Natural killer cell (primary cell): Measurements from ENCODE around the gene IL1RAP. TPM values are rescaled to one million over a fixed set of nuclear protein-coding genes. Genes with fewer than 3 reads are reported as not detected.

Source experiments
- ATAC-seq, 3 donors: fragments of 150-1000 bp in 2 of 3; fragments of 200-7000 bp in 1 of 3; cut with Tn5 transposase; 1 replicate in 1 of 3; 2 replicates in 2 of 3; pipeline ENCODE4 v1.10.0; 2021; ENCODE audit warnings: mild to moderate bottlenecking in 2 of 3, moderate library complexity in 2 of 3
- DNase-seq, 2 donors: peaks; one replicate each; pipeline versions ENCODE4 v3.0.0 to v3.0.0-alpha.2; 2013 to 2021; ENCODE audit warnings: mixed read lengths in 1 of 2
- H3K27ac ChIP-seq: one replicate; pipeline ENCODE4 v1.5.1; 2013; ENCODE audit warnings: mild to moderate bottlenecking, low read length
- H3K27me3 ChIP-seq: one replicate; pipeline ENCODE4 v1.6.1; 2013; ENCODE audit warnings: low read length; ENCODE audit not compliant: control insufficient read depth, insufficient read depth
- H3K36me3 ChIP-seq: one replicate; pipeline ENCODE4 v1.6.1; 2013; ENCODE audit warnings: low read length; ENCODE audit not compliant: control insufficient read depth, insufficient read depth
- H3K4me1 ChIP-seq: one replicate; pipeline ENCODE4 v1.6.1; 2013; ENCODE audit warnings: low read length; ENCODE audit not compliant: control insufficient read depth, insufficient read depth
- H3K4me3 ChIP-seq: one replicate; pipeline ENCODE4 v1.5.1; 2013; ENCODE audit warnings: low read length
- H3K9me3 ChIP-seq: one replicate; pipeline ENCODE4 v1.6.1; 2013; ENCODE audit warnings: low read length; ENCODE audit not compliant: control insufficient read depth, insufficient read depth
- H3K27ac Mint-ChIP-seq, 2 donors: one replicate each; pipeline ENCODE4 v1.8.0; 2022; ENCODE audit warnings: mild to moderate bottlenecking in 2 of 2, mixed read lengths in 2 of 2, moderate library complexity in 1 of 2
- H3K27me3 Mint-ChIP-seq, 2 donors: one replicate each; pipeline ENCODE4 v1.8.0; 2022; ENCODE audit warnings: low read depth in 2 of 2, mixed read lengths in 2 of 2
- H3K36me3 Mint-ChIP-seq: one replicate; pipeline ENCODE4 v1.8.0; 2022; ENCODE audit warnings: mixed read lengths
- H3K4me1 Mint-ChIP-seq, 2 donors: one replicate each; pipeline ENCODE4 v1.8.0; 2022; ENCODE audit warnings: mixed read lengths in 2 of 2
- H3K4me3 Mint-ChIP-seq: one replicate; pipeline ENCODE4 v1.8.0; 2022; ENCODE audit warnings: mild to moderate bottlenecking, moderate library complexity, mixed read lengths
- H3K9me3 Mint-ChIP-seq, 2 donors: one replicate each; pipeline ENCODE4 v1.8.0; 2022; ENCODE audit warnings: mixed read lengths in 2 of 2
- CTCF ChIP-seq: fragments of 200-600 bp; IDR thresholded peaks from one replicate; pipeline ENCODE4 v1.8.0; 2022; ENCODE audit warnings: antibody characterized with exemption
- WGBS: methylation state at CpG from one replicate; pipeline ENCODE4 v1.1.7; 2013; ENCODE audit warnings: missing lambda C conversion rate; ENCODE audit not compliant: insufficient coverage; 5-methylcytosine and 5-hydroxymethylcytosine counted together
- intact Hi-C: fragments of 100-400 bp; cut with micrococcal nuclease; formaldehyde crosslinking; loops from one replicate; pipeline ENCODE4 v1.14.2; 2022
- total RNA-seq, 4 donors: library from RNA; stranded (reverse); fragments of 120-200 nt in 1 of 4; gene quantifications; one replicate each; pipeline versions ENCODE4 v1.2.3 to v1.2.4, GENCODE V29; 2013 to 2022

The IL1RAP gene
- total RNA-seq, 3 donors from 2014 or later (not counting 1 experiment from before 2014, with no cell fraction given): 11.4 to 19.8 (median 15.1) TPM

- Mint-ChIP-seq H3K27ac (no peak overlapping the region), H3K27me3 (no peaks in the 10 kb centered on the region), H3K4me3 (no peak overlapping the region), H3K4me1 (no peaks in the 10 kb centered on the region), H3K36me3 (peaks cover 9% of the 10 kb centered on the region), H3K9me3 (peaks cover 9 to 12% of the 10 kb centered on the region in 2 donors)
- no peaks in the 10 kb centered on the region for H3K4me1 ChIP-seq
- intact Hi-C loops: loop anchor here (10.0 kb wide), 1 partner anchor 727 kb away; no protein-coding TSS in a partner anchor
- H3K9me3 ChIP-seq: no peaks in the 10 kb centered on the region
- no peak overlapping the region for H3K27ac ChIP-seq
- no peak for DNase-seq
- TF ChIP-seq CTCF: no peak
- H3K27me3 ChIP-seq: no peaks in the 10 kb centered on the region
- no peak for ATAC-seq
- H3K4me3 ChIP-seq: no peak overlapping the region
- H3K36me3 ChIP-seq: no peaks in the 10 kb centered on the region
These were observed 178.4 kb downstream of the IL1RAP start for GRCh38 chr3:190692256-190692655.

- Histone ChIP-seq H3K27ac (no peak overlapping the region), H3K36me3 (no peaks in the 10 kb centered on the region), H3K4me1 (no peaks in the 10 kb centered on the region), H3K4me3 (no peak overlapping the region), H3K9me3 (no peaks in the 10 kb centered on the region), H3K27me3 (no peaks in the 10 kb centered on the region)
- Mint-ChIP-seq H3K27ac (no peak overlapping the region), H3K27me3 (no peaks in the 10 kb centered on the region), H3K4me1 (no peaks in the 10 kb centered on the region), H3K36me3 (no peaks in the 10 kb centered on the region), H3K4me3 (no peak overlapping the region), H3K9me3 (peaks cover 0 to 5% of the 10 kb centered on the region in 2 donors)
- ATAC-seq (no peak), DNase-seq (no peak)
- TF ChIP-seq CTCF: no peak
- WGBS: 60% methylated on average over 1 of the region's 3 CpGs
- intact Hi-C loops: loop anchor here (10.0 kb wide), 1 partner anchor 730 kb away; no protein-coding TSS in a partner anchor
These were observed 180.6 kb downstream of the IL1RAP start for GRCh38 chr3:190694335-190695001.

GRCh38 chr3:190695225-190695624 is 181.3 kb downstream of the IL1RAP start:
- DNase-seq (no peak), ATAC-seq (no peak)
- no peaks in the 10 kb centered on the region for H3K4me1 Mint-ChIP-seq
- Histone ChIP-seq H3K27ac (no peak overlapping the region), H3K4me1 (no peaks in the 10 kb centered on the region), H3K36me3 (no peaks in the 10 kb centered on the region), H3K9me3 (no peaks in the 10 kb centered on the region), H3K27me3 (no peaks in the 10 kb centered on the region), H3K4me3 (no peak overlapping the region)
- no peak overlapping the region for H3K27ac Mint-ChIP-seq
- no peaks in the 10 kb centered on the region for H3K27me3 Mint-ChIP-seq
- no CpG with 5 or more reads among the region's 1 CpG for WGBS
- intact Hi-C loops: loop anchor here (10.0 kb wide), 1 partner anchor 730 kb away; no protein-coding TSS in a partner anchor
- H3K4me3 Mint-ChIP-seq: no peak overlapping the region
- H3K9me3 Mint-ChIP-seq: peaks cover 0 to 5% of the 10 kb centered on the region in 2 donors
- TF ChIP-seq CTCF: no peak
- H3K36me3 Mint-ChIP-seq: no peaks in the 10 kb centered on the region

- H3K36me3 Mint-ChIP-seq: no peaks in the 10 kb centered on the region
- DNase-seq (no peak), ATAC-seq (no peak)
- no peaks in the 10 kb centered on the region for H3K27me3 Mint-ChIP-seq
- no peaks in the 10 kb centered on the region for H3K4me1 Mint-ChIP-seq
- Histone ChIP-seq H3K4me3 (no peak overlapping the region), H3K27ac (no peak overlapping the region), H3K4me1 (no peaks in the 10 kb centered on the region), H3K27me3 (no peaks in the 10 kb centered on the region), H3K9me3 (no peaks in the 10 kb centered on the region), H3K36me3 (no peaks in the 10 kb centered on the region)
- WGBS: 94% methylated on average over 3 of the region's 5 CpGs
- intact Hi-C loops: loop anchor here (10.0 kb wide), 1 partner anchor 731 kb away; no protein-coding TSS in a partner anchor
- H3K9me3 Mint-ChIP-seq: peaks cover 3 to 6% of the 10 kb centered on the region in 2 donors
- no peak overlapping the region for H3K4me3 Mint-ChIP-seq
- TF ChIP-seq CTCF: no peak
- H3K27ac Mint-ChIP-seq: no peak overlapping the region
These were observed 182.1 kb downstream of the IL1RAP start for GRCh38 chr3:190695994-190696393.
